Skeletal muscle satellite cell (primary cell): Measurements from ENCODE around the gene TSC22D4.
A peak's percentile ranks its signal among the peaks of the same experiment; 100 is the strongest.
"Not testable (repeated sequence)": the region's sequence is repeated elsewhere in the genome, so short reads cannot be mapped to it uniquely, and the experiment has no call there.

ENCODE experiments used
- H3K27me3 ChIP-seq: 2 replicates; pipeline ENCODE4 v1.7.0; 2013; ENCODE audit warnings: low read length; ENCODE audit not compliant: control insufficient read depth, insufficient read depth
- H3K36me3 ChIP-seq: 2 replicates; pipeline ENCODE4 v1.7.0; 2013; ENCODE audit warnings: mild to moderate bottlenecking, control low read depth, low read length; ENCODE audit not compliant: insufficient read depth
- H3K4me1 ChIP-seq: 2 replicates; pipeline ENCODE4 v1.7.0; 2013; ENCODE audit warnings: low read length; ENCODE audit not compliant: control insufficient read depth, insufficient read depth
- H3K4me2 ChIP-seq: 2 replicates; pipeline ENCODE4 v1.7.0; 2013; ENCODE audit warnings: mild to moderate bottlenecking, low read length
- H3K4me3 ChIP-seq: 2 replicates; pipeline ENCODE4 v1.7.0; 2013; ENCODE audit warnings: low read length
- H3K9ac ChIP-seq: 2 replicates; pipeline ENCODE4 v1.7.0; 2013; ENCODE audit warnings: mild to moderate bottlenecking, low read depth, low read length, moderate library complexity
- H3K9me3 ChIP-seq: replicated peaks from 2 replicates; pipeline ENCODE4 v1.7.0; 2013; ENCODE audit warnings: mild to moderate bottlenecking, control low read depth, low read length

TSC22D4 gene

DNA sequence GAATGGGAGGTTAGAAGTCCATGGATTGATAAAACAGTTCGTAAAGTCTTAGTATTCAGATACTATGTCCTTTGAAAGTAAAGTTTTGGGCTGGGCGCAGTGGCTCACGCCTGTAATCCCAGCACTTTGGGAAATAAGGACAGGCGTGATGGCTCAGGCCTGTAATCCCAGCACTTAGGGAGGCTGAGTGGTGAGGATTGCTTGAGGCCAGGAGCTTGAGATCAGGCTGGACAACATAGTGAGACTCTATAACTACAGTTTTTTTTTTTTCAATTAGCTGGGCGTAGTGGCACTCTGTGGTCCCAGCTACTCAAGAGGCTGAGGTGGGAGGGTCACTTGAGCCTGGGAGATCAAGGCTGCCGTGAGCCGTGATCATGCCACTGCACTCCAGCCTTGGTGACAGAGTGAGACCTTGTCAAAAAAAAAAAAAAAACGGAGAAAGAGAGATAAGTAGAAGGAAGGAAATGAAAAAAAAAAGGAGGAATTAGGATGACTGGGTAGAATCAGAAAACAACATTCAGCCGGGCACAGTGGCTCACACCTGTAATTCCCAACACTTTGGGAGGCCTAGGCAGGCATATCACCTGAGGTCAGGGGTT, 34.3 kb upstream of the TSC22D4 start:
- H3K9ac ChIP-seq, result no peak overlapping the region
- no peak overlapping the region for H3K4me2 ChIP-seq
- no peak overlapping the region for H3K4me3 ChIP-seq
- H3K27me3 ChIP-seq, result no peaks in the 10 kb centered on the region
- no peaks in the 10 kb centered on the region for H3K9me3 ChIP-seq
- H3K36me3 ChIP-seq, result no peaks in the 10 kb centered on the region
- H3K4me1 ChIP-seq, result peaks cover 30% of the 10 kb centered on the region

DNA sequence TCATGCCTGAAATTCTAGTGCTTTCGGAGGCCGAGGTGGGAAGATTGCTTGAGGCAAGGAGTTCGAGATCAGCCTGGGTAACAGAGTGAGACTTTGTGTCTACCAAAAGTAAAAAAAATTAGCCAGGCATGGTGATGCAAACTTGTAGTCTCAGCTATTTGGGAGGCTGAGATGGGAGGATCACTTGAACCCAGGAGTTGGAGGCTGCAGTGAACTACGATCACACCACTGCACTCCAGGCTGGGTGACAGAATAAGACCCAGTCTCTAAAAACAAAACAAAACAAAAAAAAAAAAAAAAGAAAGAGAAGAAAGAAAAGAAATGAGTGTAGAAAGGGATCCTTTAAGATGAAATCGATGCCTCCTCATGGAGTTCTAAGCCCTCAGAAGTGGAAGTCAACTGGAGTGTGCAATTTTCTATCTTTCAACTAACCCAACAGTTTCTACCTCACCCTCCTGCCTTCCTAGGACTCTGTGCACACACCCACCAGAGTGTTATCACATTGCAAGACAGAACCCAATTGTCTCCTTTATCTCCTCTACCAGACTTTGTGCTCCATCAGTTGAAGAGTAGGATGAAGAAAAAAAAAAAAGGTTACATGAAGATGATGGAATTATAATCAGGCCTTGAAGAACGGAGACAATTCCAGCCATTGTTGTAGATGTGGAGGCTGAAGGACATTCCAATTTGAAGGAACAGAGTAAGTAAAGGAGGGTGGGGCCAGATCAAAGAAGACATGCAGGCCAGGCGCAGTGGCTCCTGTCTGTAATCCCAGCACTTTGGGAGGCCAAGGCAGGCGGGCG, 31.6 kb upstream of the TSC22D4 start:
- Histone ChIP-seq H3K4me2 (no peak overlapping the region), H3K27me3 (no peaks in the 10 kb centered on the region), H3K9me3 (no peaks in the 10 kb centered on the region), H3K9ac (no peak overlapping the region), H3K4me3 (no peak overlapping the region), H3K4me1 (peaks cover 19% of the 10 kb centered on the region), H3K36me3 (no peaks in the 10 kb centered on the region)

DNA sequence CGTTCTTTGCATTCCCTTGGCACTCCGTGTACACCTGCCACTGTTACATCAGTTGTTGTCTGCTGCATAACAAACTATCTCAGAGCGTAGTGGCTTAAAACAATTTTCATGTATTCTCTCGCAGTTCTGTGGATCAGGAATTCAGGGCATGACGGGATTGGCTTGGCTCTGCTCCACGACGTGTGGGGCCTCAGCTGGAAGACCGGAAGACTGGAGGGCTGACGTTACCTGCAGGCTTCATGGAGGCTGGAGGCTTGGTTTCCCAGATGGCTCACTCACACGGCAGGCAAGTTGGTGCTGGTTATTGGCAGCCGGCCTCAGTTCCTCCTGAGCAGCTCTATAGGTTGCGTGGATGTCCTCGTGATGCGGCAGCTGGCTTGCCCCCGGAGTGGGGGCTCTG, 30.2 kb upstream of the TSC22D4 start:
- peak overlapping the region; percentile 44 for H3K4me2 ChIP-seq
- H3K4me3 ChIP-seq, result no peak overlapping the region
- no peak overlapping the region for H3K9ac ChIP-seq

DNA sequence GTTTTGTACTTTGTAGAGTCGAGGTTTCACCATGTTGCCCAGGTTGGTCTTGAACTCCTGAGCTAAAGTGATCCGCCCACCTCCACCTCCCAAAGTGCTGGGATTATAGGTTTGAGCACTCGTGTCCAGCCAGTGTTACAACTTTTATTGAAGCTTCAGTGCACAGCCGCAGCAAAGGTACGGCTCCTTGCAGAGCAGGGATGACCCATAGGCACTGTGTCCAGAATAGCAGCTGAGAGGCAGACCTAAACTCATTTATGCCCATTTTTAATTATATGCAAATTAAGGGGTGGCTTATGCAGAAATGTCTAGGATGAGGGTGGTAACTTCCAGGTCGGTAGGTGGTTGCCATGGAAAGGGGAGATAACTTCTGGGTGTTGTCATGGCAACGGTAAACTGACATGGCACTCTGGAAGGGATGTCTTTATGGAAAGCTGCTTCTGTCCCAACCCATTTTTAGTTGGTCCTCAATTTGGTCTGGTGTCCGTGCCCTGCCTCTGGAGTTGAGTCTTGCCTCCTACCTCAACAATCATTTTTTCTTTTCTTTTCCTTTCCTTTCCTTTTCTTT, 27.4 kb upstream of the TSC22D4 start:
- H3K9ac ChIP-seq, result no peak overlapping the region
- no peak overlapping the region for H3K4me2 ChIP-seq
- H3K27me3 ChIP-seq, result no peaks in the 10 kb centered on the region
- peaks cover 28% of the 10 kb centered on the region for H3K4me1 ChIP-seq
- no peak overlapping the region for H3K4me3 ChIP-seq
- H3K9me3 ChIP-seq, result no peaks in the 10 kb centered on the region
- H3K36me3 ChIP-seq, result no peaks in the 10 kb centered on the region

More for the DNA sequence above, 30.2 kb upstream of the TSC22D4 start:
- Histone ChIP-seq H3K9me3 (no peaks in the 10 kb centered on the region), H3K36me3 (no peaks in the 10 kb centered on the region), H3K4me1 (peaks cover 8% of the 10 kb centered on the region), H3K27me3 (no peaks in the 10 kb centered on the region)

DNA sequence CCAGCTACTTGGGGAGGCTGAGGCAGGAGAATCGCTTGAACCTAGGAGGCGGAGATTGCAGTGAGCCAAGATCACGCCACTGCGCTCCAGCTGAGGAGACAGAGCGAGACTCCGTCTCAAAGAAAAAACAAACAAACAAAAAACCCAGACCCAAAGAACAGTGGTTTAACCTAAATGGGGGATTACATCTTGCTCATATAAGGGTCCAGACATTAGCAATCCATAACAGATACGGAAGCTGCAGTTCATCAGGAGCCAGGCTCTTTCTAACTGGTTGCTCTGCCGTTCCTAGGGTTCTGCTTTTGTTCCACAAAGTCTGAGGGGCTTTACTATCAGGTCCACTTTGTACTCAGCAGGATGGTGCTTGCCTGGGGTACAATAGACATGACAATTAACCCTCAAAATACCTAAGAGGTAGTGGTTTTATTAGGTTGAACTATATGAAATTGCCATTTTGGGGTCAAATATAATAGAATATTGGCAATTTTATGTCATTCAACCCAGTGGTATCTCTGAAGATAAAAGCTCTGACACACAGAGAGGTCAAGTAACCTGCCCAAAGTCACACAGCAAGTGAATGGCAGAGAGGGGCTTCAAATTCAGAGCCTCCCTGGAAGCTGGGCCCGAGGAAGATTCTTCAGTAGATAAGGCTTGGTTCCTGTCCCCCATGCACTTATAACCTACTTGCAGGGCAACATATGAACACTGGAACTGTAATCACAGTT, 26.0 kb upstream of the TSC22D4 start:
- Histone ChIP-seq H3K36me3 (no peaks in the 10 kb centered on the region), H3K9ac (no peak overlapping the region), H3K4me1 (peaks cover 28% of the 10 kb centered on the region), H3K4me2 (no peak overlapping the region), H3K27me3 (no peaks in the 10 kb centered on the region), H3K9me3 (no peaks in the 10 kb centered on the region), H3K4me3 (no peak overlapping the region)

DNA sequence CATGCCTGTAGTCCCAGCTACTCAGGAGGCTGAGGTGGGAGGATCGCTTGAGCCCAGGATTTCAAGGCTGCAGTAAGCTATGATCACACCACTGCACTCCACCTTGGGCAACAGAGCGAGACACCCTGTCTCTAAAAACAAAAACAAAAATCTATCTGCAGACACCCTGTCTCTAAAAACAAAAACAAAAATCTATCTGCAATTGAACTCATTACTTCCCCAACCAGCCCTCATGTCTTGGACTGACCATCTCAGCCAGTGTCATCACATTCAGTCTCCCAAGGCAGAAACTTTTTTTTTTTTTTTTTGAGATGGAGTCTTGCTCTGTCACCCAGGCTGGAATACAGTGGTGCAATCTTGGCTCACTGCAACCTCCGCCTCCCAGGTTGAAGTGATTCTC, 25.0 kb upstream of the TSC22D4 start:
- not testable (repeated sequence) for H3K27me3 ChIP-seq, H3K36me3 ChIP-seq, H3K9ac ChIP-seq, H3K4me3 ChIP-seq, H3K9me3 ChIP-seq, H3K4me2 ChIP-seq
- H3K4me1 ChIP-seq, result peaks cover 22% of the 10 kb centered on the region

DNA sequence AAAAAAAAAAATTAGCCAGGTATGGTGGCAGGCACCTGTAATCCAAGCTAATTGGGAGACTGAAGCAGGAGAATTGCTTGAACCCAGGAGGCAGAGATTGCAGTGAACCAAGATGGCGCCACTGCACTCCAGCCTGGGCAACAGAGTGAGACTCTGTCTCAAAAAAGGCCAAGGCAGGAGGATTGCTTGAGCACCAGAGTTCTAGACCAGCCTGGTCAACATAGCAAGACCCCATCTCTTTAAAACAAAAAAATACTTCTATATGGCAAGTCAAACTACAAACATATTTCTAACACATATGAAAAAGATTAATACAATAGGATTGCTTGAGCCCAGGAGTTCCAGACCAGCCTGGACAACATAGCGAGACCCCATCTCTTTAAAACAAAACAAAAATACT, 21.7 kb upstream of the TSC22D4 start:
- not testable (repeated sequence) for H3K4me2 ChIP-seq, H3K36me3 ChIP-seq, H3K27me3 ChIP-seq, H3K4me3 ChIP-seq, H3K9me3 ChIP-seq, H3K9ac ChIP-seq
- H3K4me1 ChIP-seq, result peaks cover 20% of the 10 kb centered on the region

DNA sequence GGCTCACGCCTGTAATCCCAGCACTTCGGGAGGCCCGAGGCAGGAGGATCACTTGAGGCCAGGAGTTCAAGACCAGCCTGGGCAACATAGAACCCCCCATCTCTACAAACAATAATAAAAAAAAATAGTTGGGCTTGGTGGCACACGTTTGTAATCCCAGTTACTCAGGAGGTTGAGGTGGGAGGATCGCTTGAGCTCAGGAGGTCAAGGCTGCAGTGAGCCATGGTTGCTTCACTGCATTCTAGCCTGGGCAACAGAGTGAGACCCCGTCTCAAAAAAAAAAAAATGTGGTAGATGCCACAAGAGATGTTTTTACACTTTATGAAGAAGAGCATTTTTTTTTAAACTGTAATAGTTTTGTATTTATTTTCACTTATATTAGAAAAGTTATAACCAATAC, 17.5 kb upstream of the TSC22D4 start:
- no peaks in the 10 kb centered on the region for H3K9me3 ChIP-seq
- H3K4me1 ChIP-seq, result peaks cover 5% of the 10 kb centered on the region
- no peaks in the 10 kb centered on the region for H3K36me3 ChIP-seq
- H3K4me2 ChIP-seq, result no peak overlapping the region
- peaks cover 4% of the 10 kb centered on the region for H3K27me3 ChIP-seq
- H3K9ac ChIP-seq, result no peak overlapping the region
- H3K4me3 ChIP-seq, result no peak overlapping the region

DNA sequence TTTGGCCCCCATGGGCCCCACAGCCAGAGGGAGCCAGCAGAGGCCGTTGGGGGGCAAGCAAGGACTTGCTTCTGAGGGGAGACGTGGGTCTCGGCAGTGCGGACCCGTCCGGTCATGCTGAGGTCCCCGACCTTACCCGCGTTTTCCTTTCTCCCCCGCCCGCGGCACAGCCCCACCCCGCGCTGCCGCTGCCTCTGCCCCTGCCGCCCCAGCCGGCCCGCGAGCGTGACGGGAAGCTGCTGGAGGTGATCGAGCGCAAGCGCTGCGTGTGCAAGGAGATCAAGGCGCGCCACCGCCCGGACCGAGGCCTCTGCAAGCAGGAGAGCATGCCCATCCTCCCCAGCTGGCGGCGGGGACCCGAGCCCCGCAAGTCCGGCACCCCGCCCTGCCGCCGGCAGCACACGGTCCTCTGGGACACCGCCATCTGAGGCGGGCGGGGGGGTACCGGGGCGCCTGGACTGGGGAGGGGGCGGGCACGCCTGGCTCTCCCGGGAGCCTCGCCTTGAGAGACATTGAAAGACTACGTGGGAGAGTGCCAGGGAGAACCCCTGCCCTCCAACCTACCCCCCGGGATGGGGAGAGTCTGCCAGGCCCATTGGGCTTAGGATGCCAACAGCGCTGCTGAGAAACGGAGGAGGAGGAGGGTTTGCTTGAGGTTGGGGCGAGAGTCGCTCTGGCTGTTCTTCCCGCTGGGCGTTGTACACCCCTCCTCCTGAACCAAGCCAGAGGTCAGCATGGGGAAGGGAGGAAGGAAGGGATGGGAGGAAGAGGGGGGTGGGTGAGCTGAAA, 14.7 kb upstream of the TSC22D4 start:
- no peaks in the 10 kb centered on the region for H3K9me3 ChIP-seq
- peak overlapping the region; percentile 78 for H3K4me2 ChIP-seq
- H3K9ac ChIP-seq, result peak overlapping the region; percentile 35
- peaks cover 4% of the 10 kb centered on the region for H3K27me3 ChIP-seq
- H3K36me3 ChIP-seq, result no peaks in the 10 kb centered on the region
- peak overlapping the region; percentile 65 for H3K4me3 ChIP-seq
- H3K4me1 ChIP-seq, result peaks cover 5% of the 10 kb centered on the region

DNA sequence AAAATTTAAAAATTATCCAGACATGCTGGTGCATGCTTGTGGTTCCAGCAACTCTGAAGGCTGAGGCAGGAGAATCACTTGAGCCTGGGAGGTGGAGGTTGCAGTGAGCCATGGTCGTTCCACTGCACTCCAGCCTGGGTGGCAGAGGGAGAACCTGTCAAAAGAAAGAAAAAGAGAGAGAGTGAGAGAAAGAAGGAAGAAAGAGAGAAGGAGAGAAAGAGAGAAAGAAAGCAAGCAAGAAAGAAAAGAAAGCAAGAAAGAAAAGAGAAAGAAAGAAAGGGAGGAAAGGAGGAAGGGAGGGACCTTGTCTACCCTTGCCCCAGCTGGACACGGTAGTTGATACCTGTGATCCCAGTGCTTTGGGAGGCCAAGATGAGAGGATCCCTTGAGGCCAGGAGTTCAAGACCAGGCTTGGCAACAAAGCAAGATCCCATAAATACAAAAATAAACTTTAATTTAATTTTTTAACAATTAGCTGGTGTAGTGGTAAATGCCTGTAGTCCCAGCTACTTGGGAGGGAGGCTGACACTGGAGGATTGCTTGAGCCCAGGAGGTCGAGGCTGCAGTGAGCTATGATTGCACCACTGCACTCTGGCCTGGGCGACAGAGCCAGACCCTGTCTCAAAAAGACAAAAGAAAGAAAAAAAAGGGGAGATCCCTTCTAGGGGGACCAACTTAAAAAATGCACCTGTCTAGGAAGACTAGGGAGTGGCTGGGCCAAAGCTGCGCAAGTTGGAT, 13.9 kb upstream of the TSC22D4 start:
- peaks cover 4% of the 10 kb centered on the region for H3K27me3 ChIP-seq
- peak overlapping the region; percentile 78 for H3K4me2 ChIP-seq
- H3K4me3 ChIP-seq, result peak overlapping the region; percentile 65
- H3K9me3 ChIP-seq, result no peaks in the 10 kb centered on the region
- no peaks in the 10 kb centered on the region for H3K36me3 ChIP-seq
- peaks cover 5% of the 10 kb centered on the region for H3K4me1 ChIP-seq
- H3K9ac ChIP-seq, result peak overlapping the region; percentile 35
